CD4-positive, alpha-beta T cell (primary cell): ENCODE results near the gene SRD5A3. TPM values are rescaled to one million over a fixed set of nuclear protein-coding genes. Genes with fewer than 3 reads are reported as not detected.

Experiments
- ATAC-seq: fragments of 200-7000 bp; cut with Tn5 transposase; one replicate; pipeline ENCODE4 v1.10.0; 2022; ENCODE audit warnings: mild to moderate bottlenecking; ENCODE audit not compliant: poor library complexity
- CTCF ChIA-PET: fragments of 350-600 bp; sonication (Branson Sonifier 250); formaldehyde crosslinking; loops from one replicate; lab custom pipeline; 2021; ENCODE audit warnings: antibody characterized with exemption, inconsistent platforms; lab: Charles Lee
- POLR2A ChIA-PET: fragments of 350-600 bp; sonication (Branson Sonifier 250); formaldehyde crosslinking; loops from one replicate; lab custom pipeline; 2021; ENCODE audit warnings: antibody characterized with exemption, inconsistent platforms; lab: Charles Lee
- DNase-seq, 14 experiments: peaks; one replicate each; pipeline ENCODE4 v3.0.0-alpha.2; 2013 to 2020; ENCODE audit warnings: mixed read lengths in 2 of 14
- H3K27ac ChIP-seq, 2 donors: one replicate each; pipeline versions ENCODE4 v1.5.1 to v1.7.0; 2013; ENCODE audit warnings: low read length in 2 of 2, low read depth in 1 of 2, mild to moderate bottlenecking in 1 of 2
- H3K27me3 ChIP-seq, 2 experiments: 1 replicate in 1 of 2; 2 replicates in 1 of 2; pipeline versions ENCODE4 v1.6.1 to v1.7.0; 2013; ENCODE audit warnings: low read length in 2 of 2, control low read depth in 1 of 2, mild to moderate bottlenecking in 1 of 2, moderate library complexity in 1 of 2; ENCODE audit not compliant: insufficient read depth in 2 of 2, control insufficient read depth in 1 of 2
- H3K36me3 ChIP-seq: one replicate; pipeline ENCODE4 v1.6.1; 2013; ENCODE audit warnings: low read length, control low read depth; ENCODE audit not compliant: insufficient read depth
- H3K4me1 ChIP-seq: one replicate; pipeline ENCODE4 v1.6.1; 2013; ENCODE audit warnings: low read length, control low read depth; ENCODE audit not compliant: insufficient read depth
- H3K4me3 ChIP-seq: one replicate; pipeline ENCODE4 v1.5.1; 2013; ENCODE audit warnings: mild to moderate bottlenecking, low read length, moderate library complexity
- H3K9me3 ChIP-seq, 2 experiments: 1 replicate in 1 of 2; 2 replicates in 1 of 2; pipeline versions ENCODE4 v1.6.1 to v1.7.0; 2013; ENCODE audit warnings: low read length in 2 of 2, mild to moderate bottlenecking in 2 of 2, control low read depth in 1 of 2, moderate library complexity in 1 of 2; ENCODE audit not compliant: control insufficient read depth in 1 of 2, insufficient read depth in 1 of 2
- H3K27ac Mint-ChIP-seq: one replicate; pipeline ENCODE4 v1.8.0; 2020; ENCODE audit warnings: mixed read lengths
- H3K27me3 Mint-ChIP-seq: one replicate; pipeline ENCODE4 v1.8.0; 2021; ENCODE audit warnings: mixed read lengths
- H3K36me3 Mint-ChIP-seq: one replicate; pipeline ENCODE4 v1.8.0; 2021; ENCODE audit warnings: low read depth, mixed read lengths
- H3K4me1 Mint-ChIP-seq: one replicate; pipeline ENCODE4 v1.8.0; 2021; ENCODE audit warnings: low read depth, mixed read lengths
- H3K4me3 Mint-ChIP-seq: one replicate; pipeline ENCODE4 v1.8.0; 2020; ENCODE audit warnings: mild to moderate bottlenecking, mixed read lengths
- H3K9me3 Mint-ChIP-seq: one replicate; pipeline ENCODE4 v1.8.0; 2020; ENCODE audit warnings: mixed read lengths
- intact Hi-C, 2 experiments: fragments of 100-400 bp; cut with DNase I in 1 of 2; cut with micrococcal nuclease in 1 of 2; formaldehyde crosslinking; loops; one replicate each; pipeline versions ENCODE4 v1.15.1 to v1.9.0; 2023 to 2025; cut with DNase I, micrococcal nuclease
- polyA plus RNA-seq, 2 donors: library from polyadenylated mRNA; unstranded; fragments of 120-200 nt; gene quantifications; one replicate each; pipeline ENCODE4 v1.2.1, GENCODE V29; 2013
- total RNA-seq, 174 experiments: library from RNA in 2 of 174; stranded (reverse) in 2 of 174; gene quantifications; one replicate each; pipeline ENCODE4 v1.2.3 and lab custom pipeline; 2021 to 2026
- TF ChIP-seq, protein P1 (sequence below): fragments of 200-600 bp; IDR thresholded peaks from one replicate; pipeline ENCODE4 v1.8.0; 2022; ENCODE audit warnings: antibody characterized with exemption, mild to moderate bottlenecking

Gene SRD5A3
- total RNA-seq = 1 to 10 TPM; 2.1 to 2.2 TPM
- 7.4 TPM for polyA plus RNA-seq (2013, experiment 1 of 2)
- polyA plus RNA-seq (2013, experiment 2 of 2) = 3.8 TPM
- total RNA-seq (lab: John Stamatoyannopoulos, UW) = 0.17 to 7.2 (median 1.8) reads per million in 172 experiments

GRCh38 chr4:55345980-55346850 is at the start of gene SRD5A3:
Gene SRD5A3, plus strand, starts transcription at chr4:55346242. Its CDS starts 95 bp downstream, at chr4:55346337.
- peak within 1 kb of the TSS; percentile 72 for H3K27ac Mint-ChIP-seq
- H3K4me1 ChIP-seq = peaks cover 11% of the 10 kb centered on the region
- peak within 1 kb of the TSS; percentile 56 to 68 for H3K27ac ChIP-seq
- H3K9me3 Mint-ChIP-seq = no peaks in the 10 kb centered on the region
- CTCF ChIA-PET = interaction anchor here (0.7 to 2.1 kb wide), 11 partner anchors 14 to 208 kb away, joined by 3 to 11 read pairs (median 4); partner anchors contain the start of gene TMEM165
- TF ChIP-seq, protein P1, sequence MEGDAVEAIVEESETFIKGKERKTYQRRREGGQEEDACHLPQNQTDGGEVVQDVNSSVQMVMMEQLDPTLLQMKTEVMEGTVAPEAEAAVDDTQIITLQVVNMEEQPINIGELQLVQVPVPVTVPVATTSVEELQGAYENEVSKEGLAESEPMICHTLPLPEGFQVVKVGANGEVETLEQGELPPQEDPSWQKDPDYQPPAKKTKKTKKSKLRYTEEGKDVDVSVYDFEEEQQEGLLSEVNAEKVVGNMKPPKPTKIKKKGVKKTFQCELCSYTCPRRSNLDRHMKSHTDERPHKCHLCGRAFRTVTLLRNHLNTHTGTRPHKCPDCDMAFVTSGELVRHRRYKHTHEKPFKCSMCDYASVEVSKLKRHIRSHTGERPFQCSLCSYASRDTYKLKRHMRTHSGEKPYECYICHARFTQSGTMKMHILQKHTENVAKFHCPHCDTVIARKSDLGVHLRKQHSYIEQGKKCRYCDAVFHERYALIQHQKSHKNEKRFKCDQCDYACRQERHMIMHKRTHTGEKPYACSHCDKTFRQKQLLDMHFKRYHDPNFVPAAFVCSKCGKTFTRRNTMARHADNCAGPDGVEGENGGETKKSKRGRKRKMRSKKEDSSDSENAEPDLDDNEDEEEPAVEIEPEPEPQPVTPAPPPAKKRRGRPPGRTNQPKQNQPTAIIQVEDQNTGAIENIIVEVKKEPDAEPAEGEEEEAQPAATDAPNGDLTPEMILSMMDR = peak; percentile 99
- H3K4me1 Mint-ChIP-seq = peaks cover 18% of the 10 kb centered on the region
- no peaks in the 10 kb centered on the region for H3K36me3 Mint-ChIP-seq
- peak; percentile 83 for ATAC-seq
- peak within 1 kb of the TSS; percentile 89 for H3K4me3 Mint-ChIP-seq
- POLR2A ChIA-PET = interaction anchor here (1.4 to 2.9 kb wide), 3 partner anchors 10 to 200 kb away, joined by 4 to 23 read pairs (median 14); partner anchors contain the start of genes CLOCK and TMEM165
- peak within 1 kb of the TSS; percentile 70 for H3K4me3 ChIP-seq
- intact Hi-C loops = loop anchor here (1.0 to 10.0 kb wide), 10 partner anchors 47 to 599 kb away; partner anchors contain the start of genes CEP135 (in 1 of the 2), CLOCK (in 1 of the 2), EXOC1 (in 1 of the 2) and TMEM165 (in 1 of the 2)
- H3K36me3 ChIP-seq = no peaks in the 10 kb centered on the region
- DNase-seq = peak; percentile 47 to 87 (median 73)
- no peaks in the 10 kb centered on the region for H3K27me3 Mint-ChIP-seq
- H3K27me3 ChIP-seq = no peaks in the 10 kb centered on the region
- H3K9me3 ChIP-seq = no peaks in the 10 kb centered on the region

DNA sequence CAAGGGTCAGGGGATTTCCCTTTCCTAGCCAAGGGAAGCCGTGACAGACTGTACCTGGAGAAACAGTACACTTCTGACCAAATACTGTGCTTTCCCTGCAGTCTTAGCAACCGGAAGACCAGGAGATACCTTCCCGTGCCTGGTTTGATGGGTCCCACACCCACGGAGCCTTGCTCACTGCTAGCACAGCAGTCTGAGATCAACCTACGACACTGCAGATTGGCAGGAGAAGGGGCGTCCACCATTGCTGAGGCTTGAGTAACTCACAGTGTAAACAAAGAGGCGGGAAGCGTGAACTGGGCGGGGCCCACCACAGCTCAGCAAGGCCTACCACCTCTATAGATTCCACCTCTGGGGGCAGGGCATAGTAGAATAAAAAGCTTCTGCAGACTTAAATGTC is 48.7 kb upstream of the SRD5A3 start:
- H3K27me3 Mint-ChIP-seq = peaks cover 19% of the 10 kb centered on the region

DNA sequence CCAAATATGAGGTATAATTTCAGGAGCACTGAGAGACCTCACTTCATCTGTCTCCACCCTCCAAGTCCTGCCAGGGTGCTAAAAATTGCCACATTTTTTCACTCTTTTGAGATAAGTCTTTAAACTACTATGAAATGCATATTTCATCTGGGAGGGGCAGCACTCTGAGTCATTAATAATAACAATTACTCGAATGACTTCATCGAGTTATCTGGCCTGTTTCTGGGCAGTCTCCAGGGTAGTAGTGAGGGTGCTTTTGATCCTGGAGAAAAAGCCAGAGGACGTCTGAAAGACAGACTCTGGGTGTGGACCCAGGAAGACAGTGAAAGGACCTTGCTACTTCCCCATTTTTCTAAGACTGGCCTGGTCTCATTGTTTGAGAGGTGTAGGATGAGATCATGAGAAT is 42.3 kb upstream of the SRD5A3 start:
- H3K36me3 ChIP-seq = no peaks in the 10 kb centered on the region
- Mint-ChIP-seq H3K27ac (no peak overlapping the region), H3K4me3 (no peak overlapping the region), H3K36me3 (no peaks in the 10 kb centered on the region), H3K4me1 (no peaks in the 10 kb centered on the region), H3K9me3 (peaks cover 2% of the 10 kb centered on the region), H3K27me3 (peaks cover 10% of the 10 kb centered on the region)
- POLR2A ChIA-PET = no interaction called here
- no peaks in the 10 kb centered on the region for H3K4me1 ChIP-seq
- TF ChIP-seq, protein P1 = no peak
- intact Hi-C loops = no loop called here
- H3K27ac ChIP-seq = no peak overlapping the region
- H3K4me3 ChIP-seq = no peak overlapping the region
- CTCF ChIA-PET = no interaction called here
- H3K9me3 ChIP-seq = no peaks in the 10 kb centered on the region
- no peak for DNase-seq
- ATAC-seq = no peak
- H3K27me3 ChIP-seq = no peaks in the 10 kb centered on the region

More for the DNA sequence above, 48.7 kb upstream of the SRD5A3 start:
- Mint-ChIP-seq H3K4me3 (no peak overlapping the region), H3K36me3 (no peaks in the 10 kb centered on the region), H3K9me3 (peaks cover 2% of the 10 kb centered on the region), H3K27ac (no peak overlapping the region), H3K4me1 (no peaks in the 10 kb centered on the region)
- intact Hi-C loops = no loop called here
- DNase-seq (no peak), ATAC-seq (no peak)
- TF ChIP-seq, protein P1 = no peak
- POLR2A ChIA-PET = no interaction called here
- no peak overlapping the region for H3K27ac ChIP-seq
- no peaks in the 10 kb centered on the region for H3K36me3 ChIP-seq
- no peaks in the 10 kb centered on the region for H3K4me1 ChIP-seq
- H3K4me3 ChIP-seq = no peak overlapping the region
- H3K27me3 ChIP-seq = peaks cover 0 to 4% of the 10 kb centered on the region in 2 experiments
- no peaks in the 10 kb centered on the region for H3K9me3 ChIP-seq
- CTCF ChIA-PET = no interaction called here
